GM12878 (cell line): ENCODE measurements around the gene SHC3. TPM values are rescaled to one million over a fixed set of nuclear protein-coding genes. Genes with fewer than 3 reads are reported as not detected.

Experiments used
- ATAC-seq: fragments of 200-7000 bp; cut with Tn5 transposase; 3 replicates; pipeline ENCODE4 v1.9.1; 2020; ENCODE audit warnings: mild to moderate bottlenecking, moderate library complexity
- BruUV-seq: library from RNA; stranded (reverse); fragments of 400-500 nt; replicated peaks from 2 replicates; lab custom pipeline; 2021; lab: Mats Ljungman, UMichigan
- CTCF ChIA-PET: fragments of 300-600 bp; sonication (Branson Sonifier 250); formaldehyde crosslinking; extraction: SDS; loops from one replicate; lab custom pipeline; 2021; ENCODE audit warnings: inconsistent platforms; lab: Yijun Ruan, JAX
- POLR2A ChIA-PET: fragments of 350-600 bp; formaldehyde crosslinking; extraction: SDS; loops from one replicate; lab custom pipeline; 2021; ENCODE audit warnings: inconsistent platforms; lab: Charles Lee
- RAD21 ChIA-PET: fragments of 300-600 bp; sonication (Branson Sonifier 250); formaldehyde crosslinking; loops from one replicate; lab custom pipeline; 2023; ENCODE audit warnings: antibody characterized with exemption; ENCODE audit not compliant: unreplicated experiment; lab: Charles Lee
- SMC1A ChIA-PET: fragments of 300-600 bp; sonication (Branson Sonifier 250); formaldehyde crosslinking; loops from one replicate; lab custom pipeline; 2023; ENCODE audit not compliant: unreplicated experiment, uncharacterized antibody; lab: Charles Lee
- DNase-seq: peaks from one replicate; pipeline ENCODE4 v3.0.0-alpha.2; 2011; ENCODE audit warnings: low read depth, low spot score
- FAIRE-seq: peaks from 3 replicates; lab custom pipeline; 2011; peaks lifted over from hg19 to GRCh38; lab: Jason Lieb, UNC
- H2AFZ ChIP-seq: 2 replicates; pipeline ENCODE4 v1.6.0; 2011; ENCODE audit warnings: low read depth, low read length, control low read depth; ENCODE audit not compliant: control insufficient read depth
- H3K27ac ChIP-seq: 2 replicates; pipeline ENCODE4 v1.5.1; 2011; ENCODE audit warnings: control low read depth; ENCODE audit not compliant: control insufficient read depth, insufficient read depth
- H3K27me3 ChIP-seq, 2 experiments: replicated peaks in 1 of 2; 2 replicates each; pipeline versions ENCODE4 v1.6.0 to v1.6.1; 2011; ENCODE audit warnings: low read length in 1 of 2; ENCODE audit not compliant: control insufficient read depth in 2 of 2, insufficient read depth in 2 of 2
- H3K36me3 ChIP-seq, 2 experiments: 2 replicates each; pipeline ENCODE4 v1.5.1; 2011; ENCODE audit warnings: low read length in 1 of 2; ENCODE audit not compliant: control insufficient read depth in 2 of 2, insufficient read depth in 2 of 2
- H3K4me1 ChIP-seq: 2 replicates; pipeline ENCODE4 v1.6.1; 2011; ENCODE audit warnings: mild to moderate bottlenecking, low read length, moderate library complexity, mixed read lengths; ENCODE audit not compliant: control insufficient read depth, insufficient read depth
- H3K4me2 ChIP-seq: 2 replicates; pipeline ENCODE4 v1.6.0; 2011; ENCODE audit warnings: control low read depth; ENCODE audit not compliant: control insufficient read depth, insufficient read depth
- H3K4me3 ChIP-seq: fragments of 200-600 bp; sonication (generic); 2 replicates; pipeline ENCODE4 v1.5.1; 2016
- H3K79me2 ChIP-seq: 2 replicates; pipeline ENCODE4 v1.6.0; 2011; ENCODE audit warnings: low read length; ENCODE audit not compliant: control insufficient read depth, insufficient read depth
- H3K9ac ChIP-seq: 2 replicates; pipeline ENCODE4 v1.8.0; 2011; ENCODE audit warnings: low read length, control low read depth, mixed read lengths; ENCODE audit not compliant: control insufficient read depth, insufficient read depth
- H3K9me3 ChIP-seq: replicated peaks from 3 replicates; pipeline ENCODE4 v1.5.1; 2011; ENCODE audit warnings: mild to moderate bottlenecking, low read length; ENCODE audit not compliant: control insufficient read depth, insufficient read depth
- H4K20me1 ChIP-seq: 2 replicates; pipeline ENCODE4 v1.6.0; 2011; ENCODE audit not compliant: control insufficient read depth, insufficient read depth
- PBX3 ChIP-seq: IDR thresholded peaks from 2 replicates; pipeline ENCODE4 v1.6.1; 2011; ENCODE audit warnings: mild to moderate bottlenecking, low read depth, low read length, moderate library complexity; ENCODE audit not compliant: insufficient replicate concordance
- PML ChIP-seq: IDR thresholded peaks from 2 replicates; pipeline ENCODE4 v1.6.1; 2012; ENCODE audit warnings: low read length, inconsistent platforms
- SRF ChIP-seq, 2 experiments: IDR thresholded peaks; 2 replicates each; pipeline ENCODE4 v1.6.1; 2011; ENCODE audit warnings: low read depth in 2 of 2, low read length in 2 of 2, mild to moderate bottlenecking in 1 of 2, moderate library complexity in 1 of 2
- TBL1XR1 ChIP-seq: IDR thresholded peaks from 2 replicates; pipeline ENCODE4 v1.6.1; 2012; ENCODE audit warnings: low read depth, low read length, improper control_type of control experiment
- WGBS: methylation state at CpG from one replicate; pipeline ENCODE4 v1.1.6; 2016; ENCODE audit warnings: low lambda C conversion rate; ENCODE audit not compliant: insufficient replicate concordance, insufficient coverage; ENCODE audit errors: missing lambda C conversion rate; 5-methylcytosine and 5-hydroxymethylcytosine counted together
- in situ Hi-C: fragments of 300-500 bp; cut with MboI; formaldehyde crosslinking; loops from 9 replicates; pipeline ENCODE4 v1.14.3; 2018; ENCODE audit warnings: mixed read lengths
- intact Hi-C: fragments of 100-400 bp; cut with micrococcal nuclease; formaldehyde crosslinking; loops from one replicate; pipeline ENCODE4 v1.14.2; 2022; ENCODE audit not compliant: unreplicated experiment
- polyA plus RNA-seq, 11 experiments: library from polyadenylated mRNA; depleted of rRNA in 4 of 11; unstranded in 6 of 11; stranded (reverse) in 5 of 11; fragments of >200 nt; fragmentation: Nextera tagmentation in 4 of 11; fragmentation: Illumina TruSeq in 1 of 11; extraction: Ambion mirVana in 4 of 11; extraction: Trizol in 1 of 11; gene quantifications; 1 replicate in 1 of 11; 2 replicates in 10 of 11; pipeline versions ENCODE4 v1.2.1 to v1.2.3, GENCODE V29; 2011 to 2016; ENCODE audit warnings: inconsistent platforms in 2 of 11, missing spikeins in 2 of 11, low read depth in 1 of 11
- total RNA-seq, 4 experiments: library from RNA; depleted of rRNA in 3 of 4; stranded (reverse); fragments of >200 nt in 3 of 4; fragmentation: Illumina TruSeq in 1 of 4; extraction: Trizol in 1 of 4; gene quantifications; 2 replicates each; pipeline versions ENCODE4 v1.2.1 to v1.2.3, GENCODE V29; 2013 to 2021
- TF ChIP-seq, protein P1 (sequence below): fragments of 450-650 bp; formaldehyde crosslinking; IDR thresholded peaks from 2 replicates; pipeline ENCODE4 v1.5.0; 2022; ENCODE audit warnings: mild to moderate bottlenecking, missing genetic modification characterization
- TF ChIP-seq, protein P2 (sequence below): fragments of 450-650 bp; formaldehyde crosslinking; IDR thresholded peaks from 2 replicates; pipeline ENCODE4 v1.4.0; 2022; ENCODE audit warnings: mild to moderate bottlenecking, moderate library complexity
- TF ChIP-seq, protein P3 (sequence below): fragments of 450-650 bp; formaldehyde crosslinking; IDR thresholded peaks from 2 replicates; pipeline ENCODE4 v1.4.0; 2020; ENCODE audit warnings: mild to moderate bottlenecking, moderate library complexity

Gene SHC3
- total and polyA plus RNA-seq, 10 of the 15 experiments (the other 5 are each of a cell fraction or from before 2014, with no cell fraction given): 0.01 to 0.06 TPM; not detected in 8

- TF ChIP-seq, protein P1, sequence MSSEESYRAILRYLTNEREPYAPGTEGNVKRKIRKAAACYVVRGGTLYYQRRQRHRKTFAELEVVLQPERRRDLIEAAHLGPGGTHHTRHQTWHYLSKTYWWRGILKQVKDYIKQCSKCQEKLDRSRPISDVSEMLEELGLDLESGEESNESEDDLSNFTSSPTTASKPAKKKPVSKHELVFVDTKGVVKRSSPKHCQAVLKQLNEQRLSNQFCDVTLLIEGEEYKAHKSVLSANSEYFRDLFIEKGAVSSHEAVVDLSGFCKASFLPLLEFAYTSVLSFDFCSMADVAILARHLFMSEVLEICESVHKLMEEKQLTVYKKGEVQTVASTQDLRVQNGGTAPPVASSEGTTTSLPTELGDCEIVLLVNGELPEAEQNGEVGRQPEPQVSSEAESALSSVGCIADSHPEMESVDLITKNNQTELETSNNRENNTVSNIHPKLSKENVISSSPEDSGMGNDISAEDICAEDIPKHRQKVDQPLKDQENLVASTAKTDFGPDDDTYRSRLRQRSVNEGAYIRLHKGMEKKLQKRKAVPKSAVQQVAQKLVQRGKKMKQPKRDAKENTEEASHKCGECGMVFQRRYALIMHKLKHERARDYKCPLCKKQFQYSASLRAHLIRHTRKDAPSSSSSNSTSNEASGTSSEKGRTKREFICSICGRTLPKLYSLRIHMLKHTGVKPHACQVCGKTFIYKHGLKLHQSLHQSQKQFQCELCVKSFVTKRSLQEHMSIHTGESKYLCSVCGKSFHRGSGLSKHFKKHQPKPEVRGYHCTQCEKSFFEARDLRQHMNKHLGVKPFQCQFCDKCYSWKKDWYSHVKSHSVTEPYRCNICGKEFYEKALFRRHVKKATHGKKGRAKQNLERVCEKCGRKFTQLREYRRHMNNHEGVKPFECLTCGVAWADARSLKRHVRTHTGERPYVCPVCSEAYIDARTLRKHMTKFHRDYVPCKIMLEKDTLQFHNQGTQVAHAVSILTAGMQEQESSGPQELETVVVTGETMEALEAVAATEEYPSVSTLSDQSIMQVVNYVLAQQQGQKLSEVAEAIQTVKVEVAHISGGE (CRISPR knock-in tag): no peak
These were observed 10.8 kb downstream of the SHC3 start (continued) for GRCh38 chr9:89167788-89168187.

DNA sequence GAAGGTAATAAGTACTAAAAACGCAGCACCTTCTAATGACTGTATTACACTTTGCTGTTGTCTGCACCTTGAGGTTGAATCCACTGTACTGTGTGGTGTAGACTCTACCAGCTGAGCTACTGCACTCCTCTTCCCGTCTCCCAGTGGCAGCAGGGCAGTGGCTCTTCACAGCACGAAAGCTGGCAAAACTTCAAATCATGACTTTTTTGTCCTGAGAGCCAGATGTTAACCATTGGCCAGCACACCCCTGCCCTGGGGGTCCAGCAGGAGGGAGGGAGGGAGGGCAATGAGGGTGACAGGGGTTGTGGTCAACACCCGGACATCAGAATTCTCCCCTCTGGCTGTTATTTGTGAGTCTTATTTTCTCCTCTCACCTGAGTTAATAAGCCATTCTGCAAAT lies 11.8 kb downstream of the SHC3 start:
- DNase-seq (no peak), ATAC-seq (no peak), FAIRE-seq (no peak)
- no peaks in the 10 kb centered on the region; a peak in 2 of 4 replicates for H3K27me3 ChIP-seq
- H3K9ac ChIP-seq: no peak overlapping the region
- in situ Hi-C loops: no loop called here
- H3K4me3 ChIP-seq: no peak overlapping the region
- BruUV-seq: no TSS peak
- no peaks in the 10 kb centered on the region for H3K9me3 ChIP-seq
- no peaks in the 10 kb centered on the region for H3K36me3 ChIP-seq
- intact Hi-C loops: no loop called here
- RAD21 ChIA-PET: no interaction called here
- H3K79me2 ChIP-seq: no peaks in the 10 kb centered on the region
- CTCF ChIA-PET: no interaction called here
- H3K27ac ChIP-seq: no peak overlapping the region
- TF ChIP-seq PML (no peak), PBX3 (no peak), SRF (IDR thresholded peaks at IDR 0.05; ENCODE audit: low read depth in 2 of 2, low read length in 2 of 2) (no peak), TBL1XR1 (no peak)
- TF ChIP-seq, protein P2, sequence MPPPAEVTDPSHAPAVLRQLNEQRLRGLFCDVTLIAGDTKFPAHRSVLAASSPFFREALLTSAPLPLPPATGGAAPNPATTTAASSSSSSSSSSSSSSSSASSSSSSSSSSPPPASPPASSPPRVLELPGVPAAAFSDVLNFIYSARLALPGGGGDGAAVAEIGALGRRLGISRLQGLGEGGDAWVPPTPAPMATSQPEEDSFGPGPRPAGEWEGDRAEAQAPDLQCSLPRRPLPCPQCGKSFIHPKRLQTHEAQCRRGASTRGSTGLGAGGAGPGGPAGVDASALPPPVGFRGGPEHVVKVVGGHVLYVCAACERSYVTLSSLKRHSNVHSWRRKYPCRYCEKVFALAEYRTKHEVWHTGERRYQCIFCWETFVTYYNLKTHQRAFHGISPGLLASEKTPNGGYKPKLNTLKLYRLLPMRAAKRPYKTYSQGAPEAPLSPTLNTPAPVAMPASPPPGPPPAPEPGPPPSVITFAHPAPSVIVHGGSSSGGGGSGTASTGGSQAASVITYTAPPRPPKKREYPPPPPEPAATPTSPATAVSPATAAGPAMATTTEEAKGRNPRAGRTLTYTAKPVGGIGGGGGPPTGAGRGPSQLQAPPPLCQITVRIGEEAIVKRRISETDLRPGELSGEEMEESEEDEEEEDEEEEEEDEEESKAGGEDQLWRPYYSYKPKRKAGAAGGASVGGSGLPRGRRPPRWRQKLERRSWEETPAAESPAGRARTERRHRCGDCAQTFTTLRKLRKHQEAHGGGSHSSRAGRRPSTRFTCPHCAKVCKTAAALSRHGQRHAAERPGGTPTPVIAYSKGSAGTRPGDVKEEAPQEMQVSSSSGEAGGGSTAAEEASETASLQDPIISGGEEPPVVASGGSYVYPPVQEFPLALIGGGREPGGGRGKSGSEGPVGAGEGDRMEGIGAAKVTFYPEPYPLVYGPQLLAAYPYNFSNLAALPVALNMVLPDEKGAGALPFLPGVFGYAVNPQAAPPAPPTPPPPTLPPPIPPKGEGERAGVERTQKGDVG: no peak
- TF ChIP-seq, protein P3, sequence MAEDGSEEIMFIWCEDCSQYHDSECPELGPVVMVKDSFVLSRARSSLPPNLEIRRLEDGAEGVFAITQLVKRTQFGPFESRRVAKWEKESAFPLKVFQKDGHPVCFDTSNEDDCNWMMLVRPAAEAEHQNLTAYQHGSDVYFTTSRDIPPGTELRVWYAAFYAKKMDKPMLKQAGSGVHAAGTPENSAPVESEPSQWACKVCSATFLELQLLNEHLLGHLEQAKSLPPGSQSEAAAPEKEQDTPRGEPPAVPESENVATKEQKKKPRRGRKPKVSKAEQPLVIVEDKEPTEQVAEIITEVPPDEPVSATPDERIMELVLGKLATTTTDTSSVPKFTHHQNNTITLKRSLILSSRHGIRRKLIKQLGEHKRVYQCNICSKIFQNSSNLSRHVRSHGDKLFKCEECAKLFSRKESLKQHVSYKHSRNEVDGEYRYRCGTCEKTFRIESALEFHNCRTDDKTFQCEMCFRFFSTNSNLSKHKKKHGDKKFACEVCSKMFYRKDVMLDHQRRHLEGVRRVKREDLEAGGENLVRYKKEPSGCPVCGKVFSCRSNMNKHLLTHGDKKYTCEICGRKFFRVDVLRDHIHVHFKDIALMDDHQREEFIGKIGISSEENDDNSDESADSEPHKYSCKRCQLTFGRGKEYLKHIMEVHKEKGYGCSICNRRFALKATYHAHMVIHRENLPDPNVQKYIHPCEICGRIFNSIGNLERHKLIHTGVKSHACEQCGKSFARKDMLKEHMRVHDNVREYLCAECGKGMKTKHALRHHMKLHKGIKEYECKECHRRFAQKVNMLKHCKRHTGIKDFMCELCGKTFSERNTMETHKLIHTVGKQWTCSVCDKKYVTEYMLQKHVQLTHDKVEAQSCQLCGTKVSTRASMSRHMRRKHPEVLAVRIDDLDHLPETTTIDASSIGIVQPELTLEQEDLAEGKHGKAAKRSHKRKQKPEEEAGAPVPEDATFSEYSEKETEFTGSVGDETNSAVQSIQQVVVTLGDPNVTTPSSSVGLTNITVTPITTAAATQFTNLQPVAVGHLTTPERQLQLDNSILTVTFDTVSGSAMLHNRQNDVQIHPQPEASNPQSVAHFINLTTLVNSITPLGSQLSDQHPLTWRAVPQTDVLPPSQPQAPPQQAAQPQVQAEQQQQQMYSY (CRISPR knock-in tag): no peak
- SMC1A ChIA-PET: no interaction called here
- WGBS: 35% methylated on average over 4 of the region's 4 CpGs
- H2AFZ ChIP-seq: no peak overlapping the region
- no peaks in the 10 kb centered on the region for H3K4me1 ChIP-seq
- no peaks in the 10 kb centered on the region for H4K20me1 ChIP-seq
- no peak overlapping the region for H3K4me2 ChIP-seq
- POLR2A ChIA-PET: no interaction called here
